EH (cell line): ENCODE results near the gene APOBR.
"Not testable (repeated sequence)": the region's sequence is repeated elsewhere in the genome, so short reads cannot be mapped to it uniquely, and the experiment has no call there.

Source experiments
- DNase-seq: peaks from one replicate; pipeline ENCODE4 v3.0.0-alpha.2; 2015; ENCODE audit warnings: low read depth

APOBR gene

GRCh38 chr16:28526201-28527099 is 32.0 kb downstream of the APOBR start:
- no peak for DNase-seq

GRCh38 chr16:28527100-28527785 is 32.8 kb downstream of the APOBR start:
- DNase-seq = not testable (repeated sequence)

- no peak for DNase-seq
These were observed 33.5 kb downstream of the APOBR start for GRCh38 chr16:28527985-28528384.

- DNase-seq = no peak
These were observed 34.0 kb downstream of the APOBR start for GRCh38 chr16:28528463-28528867.

- DNase-seq = no peak
These were observed 34.7 kb downstream of the APOBR start for GRCh38 chr16:28529124-28529523.

GRCh38 chr16:28531777-28532744 is 37.6 kb downstream of the APOBR start:
- peak; percentile 52 for DNase-seq

- DNase-seq = no peak
These were observed 38.7 kb downstream of the APOBR start for GRCh38 chr16:28532940-28533647.

GRCh38 chr16:28534542-28535373 is 40.3 kb downstream of the APOBR start:
- no peak for DNase-seq

GRCh38 chr16:28537076-28537475 is 42.6 kb downstream of the APOBR start:
- DNase-seq = no peak

- no peak for DNase-seq
These were observed 43.7 kb downstream of the APOBR start for GRCh38 chr16:28537964-28538732.

GRCh38 chr16:28538733-28539596 is 44.5 kb downstream of the APOBR start, which contains the start of gene NUPR1:
TSS of gene NUPR1 (minus strand) at chr16:28538974. CDS start at chr16:28538907, 67 bp downstream.
- DNase-seq = peak; percentile 99

GRCh38 chr16:28540346-28540745 is 45.9 kb downstream of the APOBR start:
- DNase-seq = no peak

- no peak for DNase-seq
These were observed 48.2 kb downstream of the APOBR start for GRCh38 chr16:28542646-28543045.

- no peak for DNase-seq
These were observed 48.6 kb downstream of the APOBR start for GRCh38 chr16:28543072-28543471.

GRCh38 chr16:28544998-28545397 is 50.6 kb downstream of the APOBR start:
- DNase-seq = no peak

- DNase-seq = not testable (repeated sequence)
These were observed 51.5 kb downstream of the APOBR start for GRCh38 chr16:28545964-28546363.

GRCh38 chr16:28546626-28547025 is 52.2 kb downstream of the APOBR start:
- DNase-seq = no peak

GRCh38 chr16:28548306-28548802 is 53.9 kb downstream of the APOBR start:
- no peak for DNase-seq
